Stimulated activated CD4-positive, alpha-beta T cell treated with anti-CD3 and anti-CD28 coated beads, Interleukin-12 subunit alpha, Interleukin-12 subunit beta, amount 100 ng/mL, for 48 hours (primary cell): ENCODE results near the gene MYO18A.

ENCODE experiments used
- DNase-seq, 3 donors: peaks; one replicate each; pipeline ENCODE4 v3.0.0-alpha.2; 2020; ENCODE audit warnings: low read depth in 2 of 3, low spot score in 1 of 3

The MYO18A gene

DNA sequence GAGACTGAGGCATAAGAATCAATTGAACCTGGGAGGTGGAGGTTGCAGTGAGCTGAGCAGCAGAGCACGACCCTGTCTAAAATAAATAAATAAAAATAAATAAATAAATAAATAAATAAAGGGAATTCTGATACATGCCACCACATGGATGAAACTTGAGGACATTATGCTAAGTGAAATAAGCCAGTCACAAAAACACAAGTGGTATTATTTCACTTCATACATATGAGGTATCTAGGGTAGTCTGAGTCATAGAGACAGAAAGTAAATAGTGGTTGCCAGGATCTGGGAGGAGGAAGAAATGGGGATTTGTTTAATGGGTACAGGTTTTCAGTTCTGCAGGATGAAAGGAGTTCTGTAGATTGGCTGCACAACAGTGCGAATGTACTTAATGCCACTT lies 120.9 kb downstream of the MYO18A start:
- no peak for DNase-seq

DNA sequence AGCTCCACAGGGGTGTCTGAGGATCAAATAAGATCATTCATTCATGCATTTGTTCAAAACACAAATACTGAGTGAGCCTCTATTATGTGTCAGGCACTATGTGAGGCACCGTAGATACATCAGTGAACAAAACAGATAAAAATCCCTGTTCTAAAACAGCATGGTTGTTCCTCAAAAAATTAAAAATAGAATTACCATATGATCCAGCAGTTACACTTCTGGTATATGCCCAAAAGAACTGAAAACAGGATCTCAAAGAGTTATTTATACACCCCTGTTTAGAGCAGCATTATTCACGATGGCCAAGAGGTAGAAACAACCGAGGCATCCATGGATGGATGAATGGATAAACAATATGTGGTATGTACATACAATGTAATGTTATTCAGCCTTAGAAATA lies 121.8 kb downstream of the MYO18A start:
- DNase-seq = no peak

DNA sequence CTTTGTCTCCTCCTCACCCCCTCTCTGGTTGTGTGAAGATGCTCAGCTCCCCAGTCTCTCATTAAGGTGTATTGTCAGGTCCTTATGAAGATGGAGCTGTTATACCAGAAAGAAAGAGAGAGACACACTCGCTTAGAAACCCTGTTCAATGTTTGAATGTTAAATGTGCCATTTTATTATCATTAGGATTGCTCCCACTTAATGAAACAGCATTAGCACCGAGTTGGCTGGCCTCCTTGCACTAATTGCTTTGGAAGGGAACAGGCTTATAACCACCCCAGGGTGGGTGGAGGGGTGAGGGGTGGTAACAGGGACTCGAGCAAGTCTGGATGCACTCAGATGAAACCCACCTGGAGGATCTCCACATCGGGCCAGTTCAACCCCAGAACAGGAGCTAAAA lies 122.8 kb downstream of the MYO18A start:
- no peak for DNase-seq

DNA sequence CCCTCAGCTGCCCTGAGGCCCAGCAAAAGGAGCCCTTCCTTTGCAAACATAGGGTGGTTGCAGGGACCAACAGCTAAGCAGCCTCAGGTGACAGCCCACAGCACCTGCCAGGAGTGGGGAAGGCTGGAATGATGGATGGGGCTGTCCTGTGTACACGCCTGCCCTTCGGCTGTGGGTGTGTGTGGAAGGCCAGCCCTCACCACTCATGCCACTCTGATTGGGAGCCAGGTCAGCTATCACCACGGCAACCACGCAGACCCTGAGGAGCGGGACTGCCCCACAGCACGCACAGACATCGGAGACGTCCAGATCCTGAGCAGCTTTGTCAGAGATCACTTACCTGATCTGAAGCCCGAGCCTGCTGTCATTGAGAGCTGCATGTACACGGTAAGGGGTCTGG lies 125.4 kb downstream of the MYO18A start:
- DNase-seq = no peak

- DNase-seq = no peak
Observed at GRCh38 chr17:29051731-29052130, 128.5 kb downstream of the MYO18A start.

- no peak for DNase-seq
Observed at GRCh38 chr17:29051194-29051593, 129.0 kb downstream of the MYO18A start.

DNA sequence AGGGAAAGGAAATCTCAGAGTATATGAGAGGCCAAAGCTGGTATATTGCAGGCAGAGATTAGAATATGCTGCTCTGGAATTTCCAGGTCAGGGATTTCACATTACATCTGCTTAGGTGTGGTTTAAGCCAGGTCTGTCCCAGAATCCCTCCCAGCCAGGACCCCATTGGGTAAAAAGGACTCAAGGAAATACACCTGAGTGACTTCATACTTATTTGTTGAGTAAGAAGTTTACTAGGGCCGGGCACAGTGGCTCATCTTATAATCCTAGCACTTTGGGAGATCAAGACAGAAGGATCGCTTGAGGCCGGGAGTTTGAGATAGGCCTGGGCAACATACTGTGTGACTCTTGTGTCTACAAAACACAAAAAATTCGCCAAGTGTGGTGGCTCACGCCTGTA lies 130.0 kb downstream of the MYO18A start:
- DNase-seq = no peak

GRCh38 chr17:29049541-29050145 lies 130.6 kb downstream of the MYO18A start:
- no peak for DNase-seq

GRCh38 chr17:29048440-29049368 lies 131.5 kb downstream of the MYO18A start:
- no peak for DNase-seq

- DNase-seq = no peak
Observed at GRCh38 chr17:29046473-29046839, 133.7 kb downstream of the MYO18A start.

- DNase-seq = no peak
Observed at GRCh38 chr17:29045734-29046472, 134.3 kb downstream of the MYO18A start.

- no peak for DNase-seq
Observed at GRCh38 chr17:29045026-29045425, 135.2 kb downstream of the MYO18A start.

DNA sequence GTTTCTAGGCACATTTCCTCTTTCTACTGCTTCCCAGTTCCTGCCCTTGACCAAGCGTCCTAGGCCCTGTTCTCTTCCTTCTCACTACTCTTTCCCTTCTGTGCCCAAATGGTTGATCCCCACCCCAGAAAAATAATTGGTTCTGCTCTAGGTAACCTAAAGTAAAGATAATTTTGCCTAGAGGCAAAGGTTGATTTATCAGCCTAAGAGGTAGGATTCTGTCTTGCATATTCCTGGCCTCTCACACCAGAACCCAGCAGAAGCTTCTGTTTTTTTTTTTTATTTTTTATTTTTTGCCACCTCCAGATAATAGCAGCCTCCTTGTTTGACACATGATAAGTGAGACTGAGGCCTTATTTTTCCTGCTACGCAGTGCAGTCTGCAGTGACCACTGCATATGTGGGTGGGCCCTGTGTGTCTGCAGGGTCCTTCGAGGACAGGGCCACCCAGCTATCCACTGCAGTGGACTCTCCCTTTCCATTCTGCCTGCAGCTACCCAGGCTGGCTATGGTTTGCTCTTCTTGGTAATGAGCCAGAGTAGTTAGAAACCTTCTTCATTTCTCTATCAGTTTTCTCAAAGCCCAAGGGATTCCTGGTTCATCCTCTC lies 136.6 kb downstream of the MYO18A start:
- no peak for DNase-seq

- DNase-seq = no peak
Observed at GRCh38 chr17:29042679-29043538, 137.3 kb downstream of the MYO18A start, which contains the start of gene PIPOX. TSS of gene PIPOX (plus strand) at chr17:29043141. CDS start at chr17:29043226, 85 bp downstream.

DNA sequence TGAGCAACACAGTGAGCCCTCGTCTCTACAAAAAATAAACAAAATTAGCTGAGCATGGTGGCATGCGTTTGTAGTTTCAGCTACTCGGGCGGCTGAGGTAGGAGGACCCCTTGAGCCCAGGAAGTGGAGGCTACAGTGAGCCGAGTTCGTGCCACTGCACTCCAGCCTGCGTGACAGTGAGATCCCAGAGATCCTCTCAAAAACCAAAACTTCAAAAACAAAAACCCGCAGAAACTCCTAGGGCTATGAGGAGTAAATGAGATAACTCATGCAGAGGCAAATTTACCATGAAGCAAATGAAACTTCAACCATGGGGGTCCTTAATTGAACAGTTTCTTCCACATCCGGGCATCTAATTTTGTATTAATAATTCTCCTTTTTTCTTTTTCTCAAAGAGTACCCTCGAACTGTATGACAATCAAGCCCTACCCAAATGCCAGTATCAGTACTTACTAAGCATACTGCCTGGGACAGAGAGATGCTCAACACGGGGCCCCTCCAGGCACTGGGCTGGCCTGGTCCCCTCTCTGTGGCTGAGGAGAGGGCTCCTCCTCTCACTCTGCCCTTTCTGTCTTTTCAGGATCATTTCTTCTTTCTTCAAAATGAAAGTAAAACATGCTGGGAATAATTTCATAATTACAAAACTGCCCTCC lies 138.0 kb downstream of the MYO18A start:
- no peak for DNase-seq

DNA sequence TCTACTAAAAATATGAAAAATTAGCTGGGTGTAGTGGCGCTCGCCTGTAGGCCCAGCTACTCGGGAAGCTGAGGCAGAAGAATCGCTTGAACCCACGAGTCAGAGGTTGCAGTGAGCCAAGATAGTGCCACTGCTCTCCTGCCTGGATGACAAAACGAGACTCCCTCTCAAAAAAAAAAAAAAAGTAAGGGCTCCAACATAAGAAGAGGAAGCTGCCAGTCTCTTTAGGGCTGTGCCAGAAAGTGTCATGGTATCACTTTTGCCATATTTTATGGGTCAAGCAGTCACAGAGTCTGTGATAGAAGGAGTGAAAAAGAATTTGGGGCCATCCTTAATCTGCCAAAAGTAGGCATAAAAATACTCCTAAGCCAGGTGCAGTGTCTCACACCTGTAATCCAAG lies 138.6 kb downstream of the MYO18A start:
- no peak for DNase-seq

DNA sequence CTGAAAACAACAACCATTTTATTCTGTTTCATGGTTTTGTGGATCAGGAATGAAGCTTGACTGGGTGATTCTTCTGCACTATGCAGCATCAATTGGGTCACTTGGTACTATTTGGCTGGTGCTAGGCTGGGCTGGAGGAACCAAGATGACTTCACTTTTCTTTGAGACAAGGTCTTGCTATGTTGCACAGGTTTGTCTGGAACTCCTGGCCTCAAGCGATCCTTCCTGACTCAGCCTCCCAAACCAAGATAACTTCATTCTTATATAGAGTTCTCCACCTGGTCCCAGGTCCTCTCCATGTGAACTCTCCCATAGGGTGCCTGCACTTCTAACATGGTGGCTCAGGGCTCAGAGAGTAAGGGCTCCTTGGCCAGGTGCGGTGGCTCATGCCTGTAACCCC lies 139.1 kb downstream of the MYO18A start:
- no peak for DNase-seq

DNA sequence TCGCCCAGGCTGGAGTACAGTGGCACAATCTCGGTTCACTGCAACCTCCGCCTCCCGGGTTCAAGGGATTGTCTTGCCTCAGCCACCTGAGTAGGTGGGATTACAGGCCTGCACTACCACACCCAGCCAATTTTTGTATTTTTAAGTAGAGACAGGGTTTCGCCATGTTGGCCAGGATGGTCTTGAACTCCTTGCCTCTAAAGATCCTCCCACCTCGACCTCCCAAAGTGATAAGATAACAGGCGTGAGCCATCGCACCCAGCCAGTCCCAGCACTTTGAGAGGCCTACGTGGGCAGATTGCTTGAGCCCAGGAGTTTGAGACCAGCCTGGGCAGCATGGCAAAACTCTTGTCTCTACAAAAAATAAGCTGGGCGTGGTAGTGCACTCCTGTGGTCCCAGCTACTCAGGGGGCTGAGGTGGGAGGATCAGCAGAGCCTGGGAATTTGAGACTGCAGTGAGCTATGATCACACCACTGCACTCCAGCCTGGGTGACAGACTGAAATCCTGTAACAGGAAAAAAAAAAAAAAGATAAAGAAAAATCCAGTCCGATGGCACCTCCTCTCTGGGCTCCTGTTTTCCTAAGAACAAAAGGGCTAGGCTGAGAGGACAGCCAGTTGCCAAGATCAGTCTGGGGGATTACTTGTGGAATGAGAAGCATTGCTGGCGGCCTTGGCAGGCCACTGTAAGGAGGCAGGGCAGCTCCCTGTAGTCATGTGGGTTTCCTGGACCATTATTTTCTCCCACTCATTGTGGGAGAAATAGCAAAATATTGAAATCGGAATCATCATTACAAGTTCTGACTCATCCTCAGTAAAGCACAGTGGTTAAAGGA lies 140.2 kb downstream of the MYO18A start:
- DNase-seq = no peak
